ENCODE results near the gene GTPBP4. TPM values are rescaled to one million over a fixed set of nuclear protein-coding genes. Genes with fewer than 3 reads are reported as not detected.

The GTPBP4 gene
- total and polyA plus RNA-seq, 2 of the 13 experiments (the other 11 are each of a cell fraction or from before 2014, with no cell fraction given): 24.1 to 85.5 TPM

- TF ChIP-seq PHB2 (IDR thresholded peaks at IDR 0.05; ENCODE audit: partially characterized antibody): no peak
- TF ChIP-seq ZNF839 (CRISPR knock-in tag; IDR thresholded peaks at IDR 0.05; ENCODE audit: borderline replicate concordance): peak; percentile 87; the same call in 1 of the 2 replicates
- TF ChIP-seq SAP130 (CRISPR knock-in tag; IDR thresholded peaks at IDR 0.05; ENCODE audit: low read depth): peak; percentile 97
- no peak for TF ChIP-seq HHEX (CRISPR knock-in tag; IDR thresholded peaks at IDR 0.05)
- peak; percentile 90 for TF ChIP-seq PHF8 (CRISPR knock-in tag; IDR thresholded peaks at IDR 0.05)
- TF ChIP-seq CREM (IDR thresholded peaks at IDR 0.05): peak; percentile 96
- no peak for TF ChIP-seq CREM (CRISPR knock-in tag; IDR thresholded peaks at IDR 0.05)
- TF ChIP-seq ELF3 (CRISPR knock-in tag; IDR thresholded peaks at IDR 0.05): peak; percentile 86
- no peak for TF ChIP-seq PRDM10 (CRISPR knock-in tag; IDR thresholded peaks at IDR 0.05; ENCODE audit: low read depth)
- 0 out of 2 replicates have a peak, but pooled peaks have one; percentile 24 for TF ChIP-seq ZNF354B (CRISPR knock-in tag; IDR thresholded peaks at IDR 0.05)
- 0 out of 2 replicates have a peak, but pooled peaks have one; percentile 47 for TF ChIP-seq FOXJ3 (CRISPR knock-in tag; IDR thresholded peaks at IDR 0.05; ENCODE audit: borderline replicate concordance)
- TF ChIP-seq ZNF564 (CRISPR knock-in tag; IDR thresholded peaks at IDR 0.05): peak; percentile 78
- peak; percentile 44; the same call in 1 of the 2 replicates for TF ChIP-seq KLF12 (CRISPR knock-in tag; IDR thresholded peaks at IDR 0.05; ENCODE audit: borderline replicate concordance)
- peak; percentile 84 for TF ChIP-seq ZFP91 (CRISPR knock-in tag; IDR thresholded peaks at IDR 0.05; ENCODE audit: borderline replicate concordance)
- peak; percentile 24; the same call in 1 of the 2 replicates for TF ChIP-seq ZNF75D (CRISPR knock-in tag; IDR thresholded peaks at IDR 0.05; ENCODE audit: borderline replicate concordance)
- TF ChIP-seq ZNF563 (CRISPR knock-in tag; IDR thresholded peaks at IDR 0.05): peak; percentile 82
- TF ChIP-seq MTF2 (CRISPR knock-in tag; IDR thresholded peaks at IDR 0.05; ENCODE audit: borderline replicate concordance): no peak
- peak; percentile 61 for TF ChIP-seq ZNF747 (CRISPR knock-in tag; IDR thresholded peaks at IDR 0.05; ENCODE audit: borderline replicate concordance)
- no peak for TF ChIP-seq ZNF292 (CRISPR knock-in tag; IDR thresholded peaks at IDR 0.05; ENCODE audit: borderline replicate concordance, low read depth)
- TF ChIP-seq ZNF607 (CRISPR knock-in tag; IDR thresholded peaks at IDR 0.05; ENCODE audit: borderline replicate concordance): peak; percentile 71; the same call in 1 of the 2 replicates
- no peak for TF ChIP-seq SNAPC2 (CRISPR knock-in tag; IDR thresholded peaks at IDR 0.05)
- TF ChIP-seq CCAR2 (optimal IDR thresholded peaks at IDR 0.05; ENCODE audit: low read depth, low read length): no peak
- peak; percentile 92; the same call in 1 of the 2 replicates for TF ChIP-seq HES4 (CRISPR knock-in tag; IDR thresholded peaks at IDR 0.05; ENCODE audit: borderline replicate concordance)
- TF ChIP-seq ZKSCAN8 (CRISPR knock-in tag; IDR thresholded peaks at IDR 0.05; ENCODE audit: borderline replicate concordance): no peak
These were observed at the start of gene GTPBP4 (continued) for GRCh38 chr10:987870-988666.

Measured in HepG2 (cell line).